Right atrium auricular region (tissue), 2 donors: ENCODE measurements around the gene ZNF497. TPM values are rescaled to one million over a fixed set of nuclear protein-coding genes. Genes with fewer than 3 reads are reported as not detected.

ENCODE experiments used
- DNase-seq: peaks from one replicate; pipeline ENCODE4 v3.0.0-alpha.2; 2019; ENCODE audit warnings: low spot score
- H3K27ac ChIP-seq, 2 donors: fragments of 200-600 bp; sonication (generic); 1 replicate in 1 of 2; 2 replicates in 1 of 2; pipeline ENCODE4 v1.5.1; 2016 to 2019
- H3K27me3 ChIP-seq, 2 donors: fragments of 200-600 bp; sonication (generic); one replicate each; pipeline versions ENCODE4 v1.5.1 to v1.6.0; 2017 to 2019
- H3K36me3 ChIP-seq: fragments of 200-600 bp; sonication (generic); one replicate; pipeline ENCODE4 v1.5.1; 2016
- H3K4me1 ChIP-seq, 2 donors: fragments of 200-600 bp; sonication (generic); one replicate each; pipeline versions ENCODE4 v1.5.1 to v1.6.0; 2017 to 2019
- H3K4me3 ChIP-seq, 2 donors: fragments of 200-600 bp; sonication (generic); 1 replicate in 1 of 2; 2 replicates in 1 of 2; pipeline ENCODE4 v1.5.1; 2017 to 2019; ENCODE audit warnings: mild to moderate bottlenecking in 1 of 2, moderate library complexity in 1 of 2
- H3K9me3 ChIP-seq, 2 donors: fragments of 200-600 bp; sonication (generic); one replicate each; pipeline ENCODE4 v1.5.1; 2019
- CTCF ChIP-seq, 2 donors: fragments of 200-600 bp; sonication (generic); IDR thresholded peaks; one replicate each; pipeline ENCODE4 v1.5.1; 2019; ENCODE audit warnings: antibody characterized with exemption in 2 of 2
- total RNA-seq, 2 donors: library from RNA; depleted of rRNA; stranded (reverse); fragments of >200 nt; gene quantifications; one replicate each; pipeline ENCODE4 v1.1.0, GENCODE V29; 2016

ZNF497 gene
- total RNA-seq, 2 donors from 2014 or later = 0.39 to 0.56 TPM

- H3K4me1 ChIP-seq = no peaks in the 10 kb centered on the region
- no peak for DNase-seq
- H3K27ac ChIP-seq = no peak overlapping the region
- no peak for TF ChIP-seq CTCF (IDR thresholded peaks at IDR 0.05)
- no peak overlapping the region for H3K4me3 ChIP-seq
- H3K36me3 ChIP-seq = peaks cover 26% of the 10 kb centered on the region
- H3K27me3 ChIP-seq = no peaks in the 10 kb centered on the region
- H3K9me3 ChIP-seq = no peaks in the 10 kb centered on the region
Observed at GRCh38 chr19:58336216-58336615, 26.3 kb downstream of the ZNF497 start.

GRCh38 chr19:58335630-58336029, 26.9 kb downstream of the ZNF497 start:
- no peak for DNase-seq
- H3K36me3 ChIP-seq = peaks cover 26% of the 10 kb centered on the region

GRCh38 chr19:58334691-58335249, 27.8 kb downstream of the ZNF497 start:
- Histone ChIP-seq H3K27ac (no peak overlapping the region), H3K36me3 (peaks cover 26% of the 10 kb centered on the region), H3K4me3 (no peak overlapping the region), H3K27me3 (no peaks in the 10 kb centered on the region), H3K9me3 (no peaks in the 10 kb centered on the region), H3K4me1 (no peaks in the 10 kb centered on the region)
- DNase-seq = no peak
- TF ChIP-seq CTCF (IDR thresholded peaks at IDR 0.05) = no peak

More at GRCh38 chr19:58335630-58336029, 26.9 kb downstream of the ZNF497 start:
- Histone ChIP-seq H3K4me3 (no peak overlapping the region), H3K27me3 (no peaks in the 10 kb centered on the region), H3K4me1 (no peaks in the 10 kb centered on the region), H3K27ac (no peak overlapping the region), H3K9me3 (no peaks in the 10 kb centered on the region)
- no peak for TF ChIP-seq CTCF (IDR thresholded peaks at IDR 0.05)

GRCh38 chr19:58332697-58333096, 29.9 kb downstream of the ZNF497 start:
- Histone ChIP-seq H3K27me3 (no peaks in the 10 kb centered on the region), H3K27ac (no peak overlapping the region), H3K36me3 (peaks cover 13% of the 10 kb centered on the region), H3K9me3 (no peaks in the 10 kb centered on the region), H3K4me1 (peaks cover 0 to 14% of the 10 kb centered on the region in 2 donors), H3K4me3 (no peak overlapping the region)
- no peak for TF ChIP-seq CTCF (IDR thresholded peaks at IDR 0.05)
- DNase-seq = no peak

GRCh38 chr19:58330458-58330857, 32.1 kb downstream of the ZNF497 start:
- DNase-seq = no peak

More at GRCh38 chr19:58330458-58330857, 32.1 kb downstream of the ZNF497 start:
- Histone ChIP-seq H3K9me3 (no peaks in the 10 kb centered on the region), H3K36me3 (peaks cover 8% of the 10 kb centered on the region), H3K27me3 (no peaks in the 10 kb centered on the region), H3K27ac (no peak overlapping the region), H3K4me3 (no peak overlapping the region), H3K4me1 (peaks cover 0 to 27% of the 10 kb centered on the region in 2 donors)
- no peak for TF ChIP-seq CTCF (IDR thresholded peaks at IDR 0.05)
